Sigmoid colon (tissue), 7 donors: ENCODE data around the gene STARD13. TPM values are rescaled to one million over a fixed set of nuclear protein-coding genes. Genes with fewer than 3 reads are reported as not detected.
A peak's percentile ranks its signal among the peaks of the same experiment; 100 is the strongest.

Experiments
- DNase-seq: peaks from one replicate; pipeline ENCODE4 v3.0.0-alpha.2; 2019
- H3K27ac ChIP-seq, 4 donors: fragments of 200-600 bp; sonication (generic); one replicate each; pipeline ENCODE4 v1.5.1; 2016 to 2019; ENCODE audit warnings: mild to moderate bottlenecking in 1 of 4
- H3K27me3 ChIP-seq, 3 donors: fragments of 200-600 bp; sonication (generic); one replicate each; pipeline ENCODE4 v1.5.1; 2019; ENCODE audit warnings: mild to moderate bottlenecking in 1 of 3
- H3K36me3 ChIP-seq, 4 donors: fragments of 200-600 bp; sonication (generic); one replicate each; pipeline ENCODE4 v1.5.1; 2016 to 2019
- H3K4me1 ChIP-seq, 4 donors: fragments of 200-600 bp; sonication (generic); one replicate each; pipeline ENCODE4 v1.5.1; 2017 to 2019
- H3K4me3 ChIP-seq, 4 donors: fragments of 200-600 bp; sonication (generic); one replicate each; pipeline ENCODE4 v1.5.1; 2017 to 2019; ENCODE audit warnings: mild to moderate bottlenecking in 2 of 4, moderate library complexity in 1 of 4
- H3K9me3 ChIP-seq, 4 donors: fragments of 200-600 bp in 3 of 4; sonication (generic) in 3 of 4; one replicate each; pipeline versions ENCODE4 v1.5.1 to v1.6.1; 2013 to 2019
- CTCF ChIP-seq, 4 experiments: fragments of 450-650 bp in 3 of 4; fragments of 200-600 bp in 1 of 4; IDR thresholded peaks; one replicate each; pipeline ENCODE4 v1.5.1; 2016 to 2019; ENCODE audit warnings: antibody characterized with exemption in 4 of 4, mild to moderate bottlenecking in 3 of 4, moderate library complexity in 2 of 4
- EP300 ChIP-seq, 4 donors: sonication (generic); formaldehyde crosslinking; IDR thresholded peaks; one replicate each; pipeline ENCODE4 v1.6.1; 2017; ENCODE audit warnings: antibody characterized with exemption in 4 of 4
- POLR2A ChIP-seq, 2 donors: fragments of 450-650 bp; IDR thresholded peaks; one replicate each; pipeline ENCODE4 v1.6.1; 2016; ENCODE audit warnings: antibody characterized with exemption in 2 of 2, mild to moderate bottlenecking in 2 of 2, moderate library complexity in 2 of 2
- POLR2AphosphoS5 ChIP-seq, 4 donors: sonication (generic); formaldehyde crosslinking; IDR thresholded peaks; one replicate each; pipeline ENCODE4 v1.6.1; 2017; ENCODE audit warnings: antibody characterized with exemption in 4 of 4
- WGBS, 2 donors: extraction: QIAGEN DNeasy Blood & Tissue Kit; methylation state at CpG; one replicate each; pipeline ENCODE4 v1.1.7; 2013; 5-methylcytosine and 5-hydroxymethylcytosine counted together
- intact Hi-C: fragments of 100-400 bp; cut with DNase I; formaldehyde crosslinking; loops from one replicate; pipeline ENCODE4 v1.15.1; 2023
- polyA plus RNA-seq, 3 donors: library from polyadenylated mRNA; stranded (reverse); fragments of 200-250 nt; gene quantifications; one replicate each; pipeline ENCODE4 v1.2.3, GENCODE V29; 2013
- total RNA-seq, 4 donors: library from RNA; depleted of rRNA; stranded (reverse); fragments of >200 nt; gene quantifications; one replicate each; pipeline ENCODE4 v1.1.0, GENCODE V29; 2016
- donor health status: healthy with polysubstance abuse.
- donor health status: Bipolar disorder and iron deficiency.
- donor health status: healthy.

Gene STARD13
- total and polyA plus RNA-seq, 7 donors: 3.7 to 102 (median 66.7) TPM

- Histone ChIP-seq H3K9me3 (peaks cover 0 to 3% (median 0%) of the 10 kb centered on the region in 4 donors), H3K36me3 (peaks cover 0 to 50% (median 3%) of the 10 kb centered on the region in 4 donors), H3K27me3 (no peaks in the 10 kb centered on the region), H3K4me1 (peaks cover 0 to 46% (median 26%) of the 10 kb centered on the region in 4 donors), H3K27ac (no peak overlapping the region), H3K4me3 (no peak overlapping the region)
- 10 to 68% methylated on average over 1 of the region's 1 CpG for WGBS, 2 donors
- DNase-seq: no peak
- no peak for TF ChIP-seq CTCF (IDR thresholded peaks at IDR 0.05)
- no peak for TF ChIP-seq EP300 (IDR thresholded peaks at IDR 0.05)
- no peak for TF ChIP-seq POLR2A (IDR thresholded peaks at IDR 0.05)
- TF ChIP-seq POLR2AphosphoS5 (IDR thresholded peaks at IDR 0.05): no peak
- intact Hi-C loops: no loop called here
Observed at GRCh38 chr13:33135097-33135496, 150.5 kb downstream of the STARD13 start.

- 76 to 94% methylated on average over 3 of the region's 3 CpGs for WGBS, 2 donors
- H3K4me3 ChIP-seq: no peak overlapping the region
- H3K4me1 ChIP-seq: peaks cover 0 to 37% (median 20%) of the 10 kb centered on the region in 4 donors
- H3K36me3 ChIP-seq: peaks cover 5 to 59% (median 11%) of the 10 kb centered on the region in 4 donors
- no peak for DNase-seq
- H3K27me3 ChIP-seq: no peaks in the 10 kb centered on the region
- H3K27ac ChIP-seq: peak overlapping the region in 3 of 4 donors; percentile 7 to 74 (median 63)
- intact Hi-C loops: no loop called here
- no peak for TF ChIP-seq POLR2A (IDR thresholded peaks at IDR 0.05)
- peaks cover 0 to 3% (median 0%) of the 10 kb centered on the region in 4 donors for H3K9me3 ChIP-seq
Observed at GRCh38 chr13:33134213-33134612, 151.3 kb downstream of the STARD13 start.

- 84 to 91% methylated on average over 1 of the region's 1 CpG for WGBS, 2 donors
- peaks cover 0 to 37% (median 27%) of the 10 kb centered on the region in 4 donors for H3K4me1 ChIP-seq
- H3K27ac ChIP-seq: peak overlapping the region; percentile 43 to 74 (median 61)
- intact Hi-C loops: no loop called here
- no peak for TF ChIP-seq POLR2A (IDR thresholded peaks at IDR 0.05)
- TF ChIP-seq POLR2AphosphoS5 (IDR thresholded peaks at IDR 0.05): peak in 3 of 4 donors; percentile 13 to 25 (median 23)
- DNase-seq: no peak
- H3K4me3 ChIP-seq: no peak overlapping the region
- peaks cover 10 to 67% (median 15%) of the 10 kb centered on the region in 4 donors for H3K36me3 ChIP-seq
- peaks cover 0 to 3% (median 0%) of the 10 kb centered on the region in 4 donors for H3K9me3 ChIP-seq
- no peaks in the 10 kb centered on the region for H3K27me3 ChIP-seq
Observed at GRCh38 chr13:33132644-33133440, 152.7 kb downstream of the STARD13 start.

- Histone ChIP-seq H3K27ac (no peak overlapping the region), H3K4me1 (peaks cover 0 to 65% (median 50%) of the 10 kb centered on the region in 4 donors), H3K9me3 (no peaks in the 10 kb centered on the region), H3K27me3 (no peaks in the 10 kb centered on the region), H3K36me3 (peaks cover 10 to 54% (median 12%) of the 10 kb centered on the region in 4 donors), H3K4me3 (no peak overlapping the region)
- DNase-seq: no peak
- intact Hi-C loops: loop anchor here (10.0 kb wide), 2 partner anchors 155 to 545 kb away; partner anchors contain the start of genes PDS5B and STARD13
- no peak for TF ChIP-seq CTCF (IDR thresholded peaks at IDR 0.05)
- TF ChIP-seq POLR2AphosphoS5 (IDR thresholded peaks at IDR 0.05): no peak
- no peak for TF ChIP-seq EP300 (IDR thresholded peaks at IDR 0.05)
- TF ChIP-seq POLR2A (IDR thresholded peaks at IDR 0.05): no peak
- WGBS, 2 donors: 95 to 96% methylated on average over 20 of the region's 20 CpGs
Observed at GRCh38 chr13:33129886-33130285, 155.7 kb downstream of the STARD13 start.

- TF ChIP-seq EP300 (IDR thresholded peaks at IDR 0.05) (no peak), CTCF (IDR thresholded peaks at IDR 0.05) (no peak), POLR2AphosphoS5 (IDR thresholded peaks at IDR 0.05) (no peak), POLR2A (IDR thresholded peaks at IDR 0.05) (no peak)
- Histone ChIP-seq H3K36me3 (peaks cover 10 to 48% (median 12%) of the 10 kb centered on the region in 4 donors), H3K9me3 (no peaks in the 10 kb centered on the region), H3K4me1 (peaks cover 0 to 65% (median 55%) of the 10 kb centered on the region in 4 donors), H3K4me3 (no peak overlapping the region), H3K27me3 (no peaks in the 10 kb centered on the region), H3K27ac (peak overlapping the region in 3 of 4 donors; percentile 82 to 87 (median 86))
- 96 to 98% methylated on average over 20 of the region's 20 CpGs for WGBS, 2 donors
- DNase-seq: no peak
- intact Hi-C loops: loop anchor here (10.0 kb wide), 2 partner anchors 156 to 544 kb away; partner anchors contain the start of genes PDS5B and STARD13
Observed at GRCh38 chr13:33129094-33129832, 156.3 kb downstream of the STARD13 start.
